ENCODE measurements around the gene NUDT21. TPM values are rescaled to one million over a fixed set of nuclear protein-coding genes. Genes with fewer than 3 reads are reported as not detected.
"Not testable (repeated sequence)": the region's sequence is repeated elsewhere in the genome, so short reads cannot be mapped to it uniquely, and the experiment has no call there.

Gene NUDT21
- total RNA-seq, 1 donor from 2014 or later, result 239 TPM

- no peak overlapping the region for H3K4me3 Mint-ChIP-seq
- peaks cover 17% of the 10 kb centered on the region for H3K4me1 Mint-ChIP-seq
- no peak for TF ChIP-seq CTCF (conservative IDR thresholded peaks at IDR 0.05)
- peaks cover 31% of the 10 kb centered on the region for H3K36me3 Mint-ChIP-seq (ENCODE audit: low read depth)
- no peak overlapping the region for H3K27ac Mint-ChIP-seq (ENCODE audit: unreplicated experiment)
- no peak for DNase-seq (ENCODE audit: low read depth, low spot score)
- no peaks in the 10 kb centered on the region for H3K27me3 Mint-ChIP-seq (ENCODE audit: low read depth)
- peaks cover 6% of the 10 kb centered on the region for H3K9me3 Mint-ChIP-seq
Observed at GRCh38 chr16:56399047-56399446, 52.1 kb downstream of the NUDT21 start.

- not testable (repeated sequence) for H3K27me3 Mint-ChIP-seq (ENCODE audit: low read depth); DNase-seq (ENCODE audit: low read depth, low spot score); H3K4me3 Mint-ChIP-seq; H3K27ac Mint-ChIP-seq (ENCODE audit: unreplicated experiment)
- peaks cover 17% of the 10 kb centered on the region for H3K4me1 Mint-ChIP-seq
- H3K36me3 Mint-ChIP-seq (ENCODE audit: low read depth), result peaks cover 48% of the 10 kb centered on the region
- peaks cover 14% of the 10 kb centered on the region for H3K9me3 Mint-ChIP-seq
Observed at GRCh38 chr16:56396724-56397123, 54.4 kb downstream of the NUDT21 start.

DNA sequence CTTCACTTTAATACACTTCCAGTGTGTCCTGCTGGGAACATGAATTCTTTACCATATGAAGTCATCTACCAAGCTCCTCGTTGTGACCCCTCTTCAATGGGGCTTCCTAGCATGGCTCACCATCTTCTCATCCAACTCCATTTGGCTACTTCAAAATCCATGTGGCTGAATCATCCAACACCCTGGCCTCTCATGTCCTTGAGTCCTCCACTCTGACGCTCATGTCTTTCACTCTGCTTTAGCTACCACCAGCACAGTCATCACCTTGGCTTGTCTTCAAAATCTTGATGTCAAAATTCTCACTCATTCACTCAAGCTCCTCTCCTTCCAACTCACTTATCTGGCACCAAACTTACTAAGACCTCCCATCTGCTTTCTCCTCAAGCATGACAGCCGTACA lies 61.6 kb downstream of the NUDT21 start:
- DNase-seq (ENCODE audit: low read depth, low spot score), result no peak
- Mint-ChIP-seq H3K27ac (ENCODE audit: unreplicated experiment) (no peak overlapping the region), H3K4me1 (no peaks in the 10 kb centered on the region), H3K36me3 (ENCODE audit: low read depth) (peaks cover 54% of the 10 kb centered on the region), H3K27me3 (ENCODE audit: low read depth) (no peaks in the 10 kb centered on the region), H3K9me3 (peaks cover 12% of the 10 kb centered on the region), H3K4me3 (no peak overlapping the region)
- TF ChIP-seq CTCF (conservative IDR thresholded peaks at IDR 0.05), result no peak

DNA sequence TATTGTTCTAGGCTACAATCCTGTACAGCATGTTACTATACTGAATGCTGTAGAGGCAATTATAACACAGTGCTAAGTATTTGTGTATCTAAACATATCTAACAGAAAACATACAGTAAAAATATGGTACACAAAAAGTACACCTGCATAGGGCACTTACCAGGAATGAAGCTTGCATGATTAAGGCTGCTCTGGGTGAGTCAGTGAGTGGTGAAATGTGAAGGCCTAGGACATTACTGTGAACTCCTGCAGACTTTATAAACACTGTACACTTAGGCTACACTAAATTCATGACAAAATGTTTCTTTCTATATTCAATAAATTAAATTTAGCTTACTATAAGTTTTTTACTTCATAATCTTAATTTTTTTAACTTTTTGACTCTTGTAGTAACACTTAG lies 62.9 kb downstream of the NUDT21 start:
- no peaks in the 10 kb centered on the region for H3K27me3 Mint-ChIP-seq (ENCODE audit: low read depth)
- TF ChIP-seq CTCF (conservative IDR thresholded peaks at IDR 0.05), result no peak
- no peaks in the 10 kb centered on the region for H3K4me1 Mint-ChIP-seq
- H3K36me3 Mint-ChIP-seq (ENCODE audit: low read depth), result peaks cover 59% of the 10 kb centered on the region
- peaks cover 6% of the 10 kb centered on the region for H3K9me3 Mint-ChIP-seq
- H3K4me3 Mint-ChIP-seq, result no peak overlapping the region
- no peak for DNase-seq (ENCODE audit: low read depth, low spot score)
- H3K27ac Mint-ChIP-seq (ENCODE audit: unreplicated experiment), result no peak overlapping the region

- Mint-ChIP-seq H3K9me3 (peaks cover 7% of the 10 kb centered on the region), H3K4me1 (no peaks in the 10 kb centered on the region), H3K4me3 (no peak overlapping the region), H3K36me3 (ENCODE audit: low read depth) (peaks cover 58% of the 10 kb centered on the region), H3K27me3 (ENCODE audit: low read depth) (no peaks in the 10 kb centered on the region), H3K27ac (ENCODE audit: unreplicated experiment) (no peak overlapping the region)
- TF ChIP-seq CTCF (conservative IDR thresholded peaks at IDR 0.05), result no peak
- DNase-seq (ENCODE audit: low read depth, low spot score), result no peak
Observed at GRCh38 chr16:56387396-56387795, 63.7 kb downstream of the NUDT21 start.

- Mint-ChIP-seq H3K9me3 (peaks cover 13% of the 10 kb centered on the region), H3K27ac (ENCODE audit: unreplicated experiment) (no peak overlapping the region), H3K4me3 (no peak overlapping the region), H3K4me1 (no peaks in the 10 kb centered on the region), H3K27me3 (ENCODE audit: low read depth) (no peaks in the 10 kb centered on the region), H3K36me3 (ENCODE audit: low read depth) (peaks cover 61% of the 10 kb centered on the region)
- TF ChIP-seq CTCF (conservative IDR thresholded peaks at IDR 0.05), result no peak
- no peak for DNase-seq (ENCODE audit: low read depth, low spot score)
Observed at GRCh38 chr16:56384074-56384721, 66.9 kb downstream of the NUDT21 start.

Data from neural crest cell (in vitro differentiated cells).